ENCODE data around the gene KHDC1L.
"Not testable (repeated sequence)": the region's sequence is repeated elsewhere in the genome, so short reads cannot be mapped to it uniquely, and the experiment has no call there.

Gene KHDC1L, protein sequence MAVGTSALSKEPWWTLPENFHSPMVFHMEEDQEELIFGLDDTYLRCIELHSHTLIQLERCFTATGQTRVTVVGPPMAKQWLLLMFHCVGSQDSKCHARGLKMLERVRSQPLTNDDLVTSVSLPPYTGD

DNA sequence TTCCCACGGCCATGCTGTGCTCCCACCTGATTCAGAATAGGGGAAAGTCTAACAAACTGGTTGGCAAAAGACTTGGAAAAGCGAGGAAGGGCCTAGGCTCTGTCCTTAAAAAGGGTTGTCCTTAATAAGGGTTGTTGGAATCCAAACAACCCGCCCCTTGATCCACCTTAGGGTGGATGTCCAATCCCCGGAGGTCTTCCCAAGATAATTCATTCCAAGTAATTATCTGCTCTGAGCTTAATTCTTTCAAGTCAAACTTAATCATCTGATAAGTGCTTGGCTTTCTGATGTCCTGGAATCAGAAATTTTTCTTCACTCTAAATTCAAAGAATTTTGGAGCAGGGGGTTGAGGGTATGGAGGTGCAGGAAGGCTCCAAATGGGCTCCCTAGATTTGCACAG lies at the start of gene KHDC1L:
KHDC1L (minus strand) TSS at position 101 of the 400 bp plus-strand sequence; CDS start at position 13, 88 bp downstream.
- DNase-seq (ENCODE audit: low spot score) = no peak

DNA sequence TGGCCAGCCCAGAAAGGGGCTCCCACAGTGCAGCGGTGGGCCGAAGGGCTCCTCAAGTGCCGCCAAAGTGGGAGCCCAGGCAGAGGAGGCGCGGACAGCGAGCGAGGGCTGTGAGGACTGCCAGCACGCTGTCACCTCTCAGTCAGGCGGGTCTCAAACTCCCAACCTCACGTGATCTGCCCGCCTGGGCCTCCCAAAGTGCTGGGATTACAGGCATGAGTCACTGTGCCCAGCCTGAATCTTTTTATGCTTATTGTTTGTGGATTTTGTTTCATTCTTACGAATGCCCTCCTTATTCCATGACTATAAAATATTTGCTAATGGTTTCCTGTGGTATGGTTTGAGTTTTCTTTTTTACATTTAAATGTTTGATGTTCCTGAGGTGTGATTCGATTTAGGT lies 44.0 kb upstream of the KHDC1L start:
- not testable (repeated sequence) for DNase-seq (ENCODE audit: low spot score)

DNA sequence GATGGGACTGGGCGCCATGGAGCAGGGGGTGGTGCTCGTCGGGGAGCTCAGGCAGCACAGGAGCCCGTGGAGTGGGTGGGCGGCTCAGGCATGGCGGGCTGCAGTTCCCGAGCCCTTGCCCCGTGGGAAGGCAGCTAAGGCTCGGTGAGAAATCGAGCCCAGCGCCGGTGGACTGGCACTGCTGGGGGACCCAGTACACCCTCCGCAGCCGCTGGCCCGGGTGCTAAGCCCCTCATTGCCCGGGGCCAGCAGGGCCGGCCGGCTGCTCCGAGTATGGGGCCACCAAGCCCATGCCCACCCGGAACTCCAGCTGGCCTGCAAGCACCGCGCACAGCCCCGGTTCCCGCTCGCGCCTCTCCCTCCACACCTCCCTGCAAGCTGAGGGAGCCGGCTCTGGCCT lies 43.6 kb upstream of the KHDC1L start:
- not testable (repeated sequence) for DNase-seq (ENCODE audit: low spot score)

DNA sequence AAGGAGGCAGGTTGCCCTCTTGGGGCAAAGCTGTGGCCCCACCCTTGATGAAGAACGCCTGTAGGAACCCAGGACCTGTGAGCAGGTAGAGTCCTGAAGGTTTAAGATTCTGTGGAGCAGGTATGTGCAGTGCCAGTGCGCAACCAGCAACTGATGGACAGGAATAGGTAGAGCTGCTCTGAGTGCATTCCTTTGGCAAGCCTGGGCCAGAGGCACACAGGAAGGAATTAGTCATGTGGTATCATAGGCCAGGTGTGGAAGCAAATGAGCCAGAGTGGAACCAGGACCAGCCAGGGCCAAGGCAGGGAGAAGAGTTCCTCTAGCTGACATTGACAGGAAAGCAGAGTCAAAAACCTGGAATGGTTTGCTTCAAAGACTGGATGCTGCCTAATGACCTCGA lies 39.1 kb upstream of the KHDC1L start:
- DNase-seq (ENCODE audit: low spot score) = no peak

DNA sequence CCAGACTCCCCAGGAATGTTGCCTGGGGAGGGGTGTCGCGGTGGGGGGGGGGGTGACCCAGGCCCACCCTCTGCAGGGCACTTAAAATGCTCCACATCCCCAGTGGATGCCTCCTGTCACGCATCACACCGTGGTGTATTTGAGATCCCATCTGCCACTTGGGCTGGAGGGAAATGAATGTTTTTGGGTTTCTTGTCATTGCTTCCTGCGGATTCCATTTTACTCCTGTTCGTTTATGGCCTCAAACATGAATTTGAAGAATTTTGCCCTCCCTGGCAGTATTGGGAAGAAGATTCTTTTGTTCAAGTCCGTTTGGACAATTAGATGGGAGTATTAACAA lies 38.2 kb upstream of the KHDC1L start:
- DNase-seq (ENCODE audit: low spot score) = no peak

DNA sequence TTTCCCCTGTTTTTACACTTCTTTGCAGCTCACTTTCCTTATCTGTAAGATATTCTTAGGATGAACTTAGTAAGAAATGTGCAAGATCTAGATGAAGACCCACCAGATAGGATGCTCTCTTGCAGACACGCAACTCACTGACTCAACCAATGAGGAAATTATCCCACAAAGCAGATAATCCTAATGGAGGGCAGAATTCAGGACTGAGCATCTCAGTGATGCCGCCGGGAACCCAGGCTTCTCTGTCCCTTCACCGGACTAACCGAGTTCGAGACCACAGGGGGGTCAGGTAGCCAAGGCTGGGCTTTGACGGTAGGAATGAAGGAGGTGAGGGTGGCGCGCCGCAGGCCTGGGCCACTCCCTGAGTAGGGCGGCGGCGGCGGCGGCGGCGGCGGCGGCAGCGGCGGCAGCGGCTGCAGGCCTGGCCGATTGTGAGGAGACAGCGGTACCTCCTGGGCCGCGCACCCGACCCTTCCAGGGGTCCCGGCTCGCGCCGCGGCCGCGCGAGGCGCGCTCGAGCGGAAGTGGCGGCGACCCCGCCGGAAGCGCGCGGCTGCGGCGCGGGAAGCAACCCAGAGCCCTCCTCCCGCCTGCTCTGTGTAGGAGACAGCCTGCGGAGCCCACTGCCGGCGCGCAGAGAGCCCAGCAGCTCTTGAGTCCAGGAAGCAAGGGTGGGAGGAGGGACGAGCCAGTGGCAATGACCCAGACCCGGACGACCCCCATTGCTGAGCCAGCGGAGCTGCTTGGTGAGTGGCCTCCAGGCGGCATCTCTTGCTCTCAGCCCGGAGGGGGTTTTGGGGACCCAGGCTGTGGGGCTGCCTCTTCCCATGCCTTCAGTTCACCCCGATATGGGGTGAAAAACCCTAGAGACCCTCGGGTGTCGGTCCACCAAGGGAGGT lies 37.6 kb upstream of the KHDC1L start, which contains the start of gene KHDC1:
KHDC1 (minus strand) TSS at position 526 of the 899 bp plus-strand sequence. CDS start 20,679 bp downstream, outside the sequence.
- DNase-seq (ENCODE audit: low spot score) = peak; percentile 83

DNA sequence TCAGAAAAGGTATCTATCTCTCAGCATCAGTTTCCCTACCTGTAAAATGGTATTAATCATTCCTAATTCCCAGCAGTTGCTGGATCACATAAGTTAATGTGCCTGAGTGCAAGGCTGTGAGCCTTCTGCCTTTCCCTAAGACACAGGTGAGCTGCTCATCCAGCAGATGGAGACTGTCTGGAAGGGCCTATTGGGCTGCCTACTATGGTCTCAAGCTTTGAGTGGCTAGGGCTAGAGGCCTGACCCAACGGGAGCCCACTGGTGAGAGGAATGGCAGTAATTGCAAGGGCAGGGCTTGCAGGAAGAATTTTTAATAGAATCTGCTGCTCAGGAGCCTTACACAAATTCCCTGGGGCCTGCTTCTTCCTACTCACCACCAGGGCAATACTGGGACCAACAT lies 33.4 kb upstream of the KHDC1L start:
- DNase-seq (ENCODE audit: low spot score) = no peak

DNA sequence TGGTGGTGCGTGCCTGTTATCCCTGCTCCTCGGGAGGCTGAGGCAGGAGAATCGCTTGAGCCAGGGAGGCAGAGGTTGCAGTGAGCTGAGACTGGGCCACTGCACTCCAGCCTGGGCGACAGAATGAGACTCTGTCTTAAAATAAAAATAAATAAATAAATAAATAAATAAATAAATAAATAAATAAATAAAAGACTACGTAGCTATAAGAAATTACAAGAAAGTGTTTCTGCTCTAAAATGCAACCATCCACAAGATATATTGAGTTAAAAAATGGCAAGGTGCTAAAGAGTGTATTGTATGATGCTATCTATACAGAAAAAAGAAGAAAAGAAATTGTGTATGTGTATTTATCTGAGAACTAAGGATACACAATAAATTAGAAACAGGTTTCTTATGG lies 29.0 kb upstream of the KHDC1L start:
- not testable (repeated sequence) for DNase-seq (ENCODE audit: low spot score)

DNA sequence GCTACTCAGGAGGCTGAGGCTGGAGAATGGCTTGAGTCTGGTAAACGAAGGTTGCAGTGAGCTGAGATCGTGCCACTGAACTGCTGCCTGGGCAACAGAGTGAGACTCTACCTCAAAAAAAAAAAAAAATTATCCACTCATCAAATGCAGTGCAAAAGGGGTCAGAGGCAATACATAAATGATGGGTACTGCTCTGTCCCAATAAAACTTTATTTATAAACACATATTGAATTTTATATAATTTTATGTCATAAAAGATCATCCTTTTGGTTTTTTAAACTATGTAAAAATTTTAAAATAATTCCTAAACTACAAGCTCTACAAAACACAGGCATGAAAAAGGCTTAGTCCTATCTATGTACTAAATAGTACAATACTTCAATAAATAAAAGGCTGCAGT lies 27.4 kb upstream of the KHDC1L start:
- DNase-seq (ENCODE audit: low spot score) = no peak

DNA sequence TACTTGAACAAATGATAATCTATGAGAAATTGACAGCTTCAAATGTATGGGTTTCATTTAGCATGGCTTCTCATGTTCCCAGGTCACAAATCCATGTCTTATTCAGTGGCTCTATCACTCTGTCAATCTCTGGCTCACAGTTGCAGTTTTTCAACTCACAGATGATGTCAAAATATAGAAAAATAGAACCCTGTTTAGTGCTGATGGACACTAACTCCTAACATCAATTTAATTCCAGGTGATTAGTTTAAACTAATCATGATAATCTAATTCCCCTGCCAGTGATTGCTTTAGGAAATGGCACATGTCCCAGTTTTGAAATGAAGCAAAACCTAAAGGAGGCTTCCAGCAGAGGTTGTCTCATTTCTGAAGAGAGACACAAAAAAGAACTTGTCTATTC lies 24.7 kb upstream of the KHDC1L start:
- DNase-seq (ENCODE audit: low spot score) = no peak

DNA sequence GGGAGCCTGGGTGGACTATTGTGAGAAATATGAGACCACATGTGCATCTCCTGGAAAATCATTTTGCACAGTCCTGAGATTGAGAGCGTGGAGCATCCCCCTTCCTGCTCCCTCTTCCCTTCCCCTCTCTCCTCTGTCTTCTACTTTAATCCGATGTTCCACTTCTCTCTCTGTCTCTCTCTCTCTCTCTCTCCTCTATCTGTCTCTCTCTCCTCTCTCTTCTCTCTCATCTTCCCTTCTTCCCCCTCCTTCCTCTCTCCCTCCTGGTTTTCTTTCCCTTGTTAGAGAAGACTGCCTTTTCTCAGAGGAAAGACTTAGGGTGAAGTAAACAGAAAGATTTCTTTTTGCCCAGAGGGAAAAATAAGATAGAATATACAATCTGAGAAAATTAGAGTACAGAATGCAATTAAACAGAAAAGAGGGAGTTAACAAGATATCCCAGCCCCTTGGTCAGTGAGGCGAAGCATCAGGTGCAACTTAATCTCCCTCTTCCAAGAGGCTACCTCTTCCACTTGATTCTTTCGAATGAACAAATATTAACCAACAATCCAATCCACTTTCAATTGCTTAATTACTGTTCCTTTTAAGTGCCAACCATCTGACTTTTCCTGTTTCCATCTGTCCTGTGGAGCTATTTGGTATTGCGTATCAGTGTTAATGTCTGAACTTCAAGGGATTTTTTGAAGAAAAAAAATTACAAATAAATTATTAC lies 23.1 kb upstream of the KHDC1L start:
- DNase-seq (ENCODE audit: low spot score) = no peak

DNA sequence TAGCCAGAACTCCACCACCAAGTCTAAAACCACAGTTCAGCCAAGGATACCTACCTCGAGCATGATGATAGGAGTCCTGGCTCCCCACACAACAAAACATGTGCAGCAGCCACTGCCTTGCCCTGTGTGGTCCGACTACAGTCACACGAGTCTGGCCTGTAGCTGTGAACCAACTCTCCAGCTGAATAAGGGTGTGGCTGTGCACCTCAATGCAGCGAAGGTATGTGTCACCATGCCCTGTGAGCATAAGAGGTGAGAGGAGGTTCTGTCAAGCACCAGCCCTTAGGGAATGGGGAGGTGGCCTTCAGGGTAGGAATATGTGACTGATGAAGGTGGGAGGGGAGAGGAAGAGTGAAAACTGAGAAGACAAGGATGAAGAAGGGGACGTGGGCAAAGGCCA lies 16.7 kb upstream of the KHDC1L start:
- no peak for DNase-seq (ENCODE audit: low spot score)

DNA sequence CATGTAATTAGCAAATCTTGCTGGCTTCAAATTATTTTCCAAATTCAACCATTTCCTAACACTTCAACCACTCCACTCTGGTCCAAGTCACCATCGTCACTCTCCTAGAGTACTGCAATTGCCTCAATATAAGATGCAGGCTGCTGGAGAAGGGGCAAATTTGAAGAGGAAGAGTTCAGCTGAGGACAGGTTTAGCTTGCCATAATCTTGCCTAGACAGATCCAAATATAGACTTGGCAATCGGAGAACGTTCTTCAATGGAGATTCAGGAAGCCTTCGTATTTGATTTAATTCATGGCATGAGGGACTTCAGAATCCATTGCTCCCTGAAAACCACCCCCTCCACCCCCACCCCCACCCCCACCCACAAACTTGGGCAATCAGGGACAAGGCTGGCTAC lies 15.4 kb upstream of the KHDC1L start:
- DNase-seq (ENCODE audit: low spot score) = no peak

DNA sequence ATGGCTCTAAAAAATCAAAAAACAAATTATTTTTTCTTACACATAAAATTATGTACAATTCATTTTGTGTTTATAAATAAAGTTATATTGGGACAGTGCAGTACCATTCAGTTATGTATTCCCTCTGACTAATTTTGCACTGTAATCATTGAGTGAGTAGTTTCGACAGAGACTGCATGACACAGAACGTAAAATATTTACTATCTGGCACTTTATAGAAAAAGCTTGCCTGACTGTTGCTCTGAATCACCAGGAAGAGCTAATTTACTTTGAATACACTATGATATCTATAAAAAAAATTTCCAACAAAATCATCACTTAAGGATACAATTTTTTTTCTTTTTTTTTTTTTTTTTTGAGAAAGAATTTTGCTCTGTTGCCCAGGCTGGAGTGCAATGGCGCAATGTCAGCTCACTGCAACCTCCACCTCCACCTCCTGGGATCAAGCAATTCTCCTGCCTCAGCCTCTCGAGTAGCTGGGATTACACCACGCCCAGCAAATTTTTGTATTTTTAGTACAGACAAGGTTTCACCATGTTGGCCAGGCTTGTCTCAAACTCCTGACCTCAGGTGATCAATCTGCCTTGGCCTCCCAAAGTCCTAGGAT lies 11.0 kb upstream of the KHDC1L start:
- DNase-seq (ENCODE audit: low spot score) = no peak

DNA sequence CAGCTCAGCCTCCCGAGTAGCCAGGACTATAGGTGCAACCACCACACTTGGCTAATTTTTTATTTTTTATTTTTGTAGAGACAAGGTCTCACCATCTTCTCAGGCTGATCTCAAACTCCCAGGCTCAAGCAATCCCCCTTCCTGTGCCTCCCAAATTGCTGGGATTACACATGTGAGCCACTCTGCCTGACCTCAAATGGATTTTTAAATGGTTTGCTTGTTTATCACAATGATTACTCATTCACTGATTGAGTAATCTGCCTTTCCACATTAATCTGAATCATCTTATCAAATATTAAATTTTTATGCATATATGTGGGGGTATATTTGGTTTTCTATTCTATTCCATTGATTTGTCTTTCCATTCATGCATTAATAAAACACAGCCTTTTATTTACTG lies 9.4 kb upstream of the KHDC1L start:
- DNase-seq (ENCODE audit: low spot score) = no peak

DNA sequence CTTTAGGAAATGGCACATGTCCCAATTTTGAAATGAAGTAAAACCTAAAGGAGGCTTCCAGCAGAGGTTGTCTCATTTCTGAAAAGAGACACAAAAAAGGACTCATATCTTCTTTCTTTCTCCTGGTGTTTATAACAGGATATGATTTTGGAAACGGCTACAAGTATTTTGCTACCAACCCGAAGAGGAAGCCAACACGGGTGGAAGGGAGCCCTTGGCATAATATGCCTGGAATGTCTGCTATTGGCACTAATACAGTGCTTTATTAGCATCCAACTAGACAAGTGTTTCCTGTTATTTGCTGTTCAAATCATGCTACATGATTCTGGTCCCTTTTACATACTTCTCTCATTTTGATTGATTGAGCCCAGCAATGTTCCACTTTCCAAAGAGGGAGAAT lies 8.7 kb upstream of the KHDC1L start:
- not testable (repeated sequence) for DNase-seq (ENCODE audit: low spot score)

DNA sequence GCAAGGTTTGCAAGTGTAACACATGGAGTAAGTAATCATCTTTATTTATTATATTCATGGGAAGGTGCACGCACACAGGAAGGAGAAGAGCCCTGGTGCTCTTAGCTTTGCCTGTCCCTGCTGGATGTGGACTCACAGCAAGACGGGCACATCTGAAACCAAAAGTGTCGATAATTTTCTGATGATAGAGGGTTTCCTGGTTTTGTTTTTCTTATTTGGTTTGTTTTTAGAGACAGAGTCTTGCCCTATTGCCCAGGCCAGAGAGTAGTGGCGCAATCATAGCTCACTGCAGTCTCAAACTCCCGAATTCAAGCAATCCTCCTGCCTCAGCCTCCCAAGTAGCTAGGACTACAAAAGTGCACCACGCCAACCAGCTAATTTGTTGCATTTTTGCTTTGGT lies 7.8 kb upstream of the KHDC1L start:
- DNase-seq (ENCODE audit: low spot score) = no peak

DNA sequence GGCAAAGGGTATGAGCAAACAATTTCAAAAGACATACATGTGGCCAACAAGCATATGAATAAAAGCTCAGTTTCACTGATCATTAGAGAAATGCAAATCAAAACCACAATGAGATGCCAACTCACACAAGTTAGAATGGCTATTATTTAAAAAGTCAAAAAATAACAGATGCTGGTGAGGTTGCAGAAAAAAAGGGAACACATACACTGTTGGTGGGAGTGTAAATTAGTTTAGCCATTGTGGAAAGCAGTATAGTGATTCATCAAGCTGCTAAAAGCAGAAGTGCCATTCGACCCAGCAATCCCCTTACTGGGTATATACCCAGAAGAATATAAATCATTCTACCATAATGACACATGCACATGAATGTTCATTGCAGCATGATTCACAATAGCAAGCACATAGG lies 6.7 kb upstream of the KHDC1L start:
- no peak for DNase-seq (ENCODE audit: low spot score)

DNA sequence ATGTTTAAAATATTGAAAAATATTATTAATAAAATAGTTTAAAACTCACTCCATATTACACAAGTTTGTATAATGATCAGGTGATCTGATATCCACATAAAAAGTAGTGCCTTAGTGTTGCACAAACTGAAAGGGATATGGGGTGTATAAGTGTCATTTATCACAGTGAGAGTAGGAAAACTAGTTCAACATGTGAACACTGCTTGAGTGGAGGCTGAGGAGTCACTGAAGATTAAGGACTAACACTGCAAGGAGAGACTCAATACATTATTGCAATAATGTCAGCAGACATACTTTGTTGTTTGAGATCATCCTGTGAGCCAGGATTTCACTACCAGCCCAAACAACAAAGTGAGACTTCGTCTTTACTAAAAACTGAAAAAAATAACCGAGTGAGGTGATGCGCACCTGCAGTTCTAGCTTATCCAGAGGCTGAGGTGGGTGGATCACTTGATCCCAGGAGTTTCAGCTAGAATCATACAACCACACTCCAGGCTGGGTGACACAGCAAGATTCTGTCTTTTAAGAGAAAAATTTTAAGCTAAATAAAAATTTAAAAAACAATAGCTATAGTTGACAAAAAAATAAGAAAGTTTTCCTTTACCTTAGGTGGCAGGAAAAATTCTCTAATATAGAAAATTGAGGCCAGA lies 2.4 kb upstream of the KHDC1L start:
- no peak for DNase-seq (ENCODE audit: low spot score)

DNA sequence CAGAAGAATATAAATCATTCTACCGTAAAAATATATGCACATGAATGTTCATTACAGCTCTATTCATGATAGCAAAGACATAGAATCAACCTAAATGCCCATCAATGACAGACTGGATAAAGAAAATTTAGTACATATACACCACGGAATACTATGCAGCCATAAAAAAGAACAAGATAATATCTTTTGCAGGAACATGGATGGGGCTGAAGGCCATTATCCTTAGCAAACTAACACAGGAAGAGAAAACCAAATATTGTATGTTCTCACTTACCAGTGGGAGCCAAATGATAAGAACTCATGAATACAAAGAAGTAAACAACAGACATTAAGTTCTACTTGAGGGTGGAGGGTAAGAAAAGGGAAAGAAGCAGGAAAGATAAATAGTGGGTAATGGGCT lies 8.4 kb downstream of the KHDC1L start:
- no peak for DNase-seq (ENCODE audit: low spot score)

DNA sequence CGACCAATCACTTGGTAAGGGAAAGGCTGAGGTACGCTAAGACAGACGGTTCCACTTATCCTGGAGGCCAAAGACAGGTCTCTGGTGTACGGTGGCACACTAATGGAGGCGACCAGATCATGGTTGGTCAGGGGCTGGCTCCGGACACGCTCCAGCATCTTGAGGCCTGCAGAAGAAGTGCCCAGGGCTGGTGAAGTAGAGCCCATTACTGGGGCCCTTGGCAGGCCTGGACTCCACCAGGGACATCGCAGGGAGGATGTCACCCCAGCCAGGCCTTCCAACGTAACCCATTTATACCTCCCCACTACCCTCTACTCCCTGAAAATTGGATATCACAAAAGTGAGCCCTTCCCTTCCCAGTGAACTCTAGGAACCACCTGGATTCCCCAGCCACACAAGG lies 16.2 kb downstream of the KHDC1L start:
- no peak for DNase-seq (ENCODE audit: low spot score)

DNA sequence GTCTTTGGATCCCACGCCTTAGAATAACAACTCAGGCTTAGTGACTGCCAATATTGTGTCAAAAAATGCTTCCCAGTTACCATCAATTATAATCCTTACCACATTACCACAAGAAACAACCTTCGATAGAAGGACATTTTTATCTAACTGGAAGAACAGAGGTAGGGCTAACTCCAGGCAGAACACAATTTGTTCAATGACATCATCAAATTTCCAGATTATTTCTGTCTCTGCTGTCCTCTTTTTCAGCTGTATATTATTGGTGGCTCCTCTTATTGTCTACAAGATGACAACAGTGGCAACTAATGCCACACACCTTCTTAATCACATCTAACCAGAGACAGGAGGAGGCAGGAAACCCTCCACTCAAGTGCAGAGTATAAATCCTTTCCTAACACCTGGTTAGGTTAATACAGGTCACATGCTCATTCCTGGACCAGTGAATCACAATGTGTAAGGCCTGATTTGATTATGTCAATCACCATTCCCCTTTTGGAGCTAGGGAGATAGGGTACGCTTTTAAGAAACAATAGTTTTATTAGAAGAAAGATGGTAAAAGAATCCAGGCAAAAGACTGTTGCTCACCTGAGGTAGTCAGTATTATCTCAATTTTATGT lies 18.0 kb downstream of the KHDC1L start:
- no peak for DNase-seq (ENCODE audit: low spot score)

Measured in left forelimb (tissue), 1 donor.